ENCODE results near the gene CCL15. TPM values are rescaled to one million over a fixed set of nuclear protein-coding genes. Genes with fewer than 3 reads are reported as not detected.

CCL15 gene
- total RNA-seq, 1 experiment from 2014 or later, result 0.52 TPM

DNA sequence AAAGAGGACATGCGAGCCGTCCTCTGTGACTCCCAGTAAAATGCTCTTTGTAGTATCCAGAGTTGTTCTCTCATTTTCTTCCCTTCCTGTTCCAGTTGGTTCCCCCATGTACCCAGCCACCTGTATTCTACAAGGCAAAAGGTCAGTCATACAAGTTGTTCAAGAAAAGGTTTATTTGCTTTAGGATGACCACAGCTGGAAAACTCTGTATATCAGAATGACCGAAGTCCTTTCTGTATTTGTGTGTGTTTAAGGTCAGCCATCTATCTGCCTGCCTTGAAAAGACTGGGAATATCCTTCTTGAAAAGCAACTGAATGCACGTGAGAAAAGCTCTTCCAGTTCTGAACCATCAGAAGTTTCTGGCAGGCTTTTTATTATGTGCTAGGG, 28.4 kb downstream of the CCL15 start:
- POLR2A ChIA-PET, result no interaction called here
- peak overlapping the region; percentile 52 for H3K4me3 Mint-ChIP-seq (ENCODE audit: unreplicated experiment)
- H3K9me3 Mint-ChIP-seq (ENCODE audit: unreplicated experiment), result no peaks in the 10 kb centered on the region
- TF ChIP-seq, protein P1, sequence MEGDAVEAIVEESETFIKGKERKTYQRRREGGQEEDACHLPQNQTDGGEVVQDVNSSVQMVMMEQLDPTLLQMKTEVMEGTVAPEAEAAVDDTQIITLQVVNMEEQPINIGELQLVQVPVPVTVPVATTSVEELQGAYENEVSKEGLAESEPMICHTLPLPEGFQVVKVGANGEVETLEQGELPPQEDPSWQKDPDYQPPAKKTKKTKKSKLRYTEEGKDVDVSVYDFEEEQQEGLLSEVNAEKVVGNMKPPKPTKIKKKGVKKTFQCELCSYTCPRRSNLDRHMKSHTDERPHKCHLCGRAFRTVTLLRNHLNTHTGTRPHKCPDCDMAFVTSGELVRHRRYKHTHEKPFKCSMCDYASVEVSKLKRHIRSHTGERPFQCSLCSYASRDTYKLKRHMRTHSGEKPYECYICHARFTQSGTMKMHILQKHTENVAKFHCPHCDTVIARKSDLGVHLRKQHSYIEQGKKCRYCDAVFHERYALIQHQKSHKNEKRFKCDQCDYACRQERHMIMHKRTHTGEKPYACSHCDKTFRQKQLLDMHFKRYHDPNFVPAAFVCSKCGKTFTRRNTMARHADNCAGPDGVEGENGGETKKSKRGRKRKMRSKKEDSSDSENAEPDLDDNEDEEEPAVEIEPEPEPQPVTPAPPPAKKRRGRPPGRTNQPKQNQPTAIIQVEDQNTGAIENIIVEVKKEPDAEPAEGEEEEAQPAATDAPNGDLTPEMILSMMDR (IDR thresholded peaks at IDR 0.05; ENCODE audit: insufficient read depth in 1 of 2, low read depth in 1 of 2, low read length in 1 of 2, severe bottlenecking in 1 of 2, unreplicated experiment in 1 of 2), result no peak
- intact Hi-C loops (cut with micrococcal nuclease; ENCODE audit: unreplicated experiment), result loop anchor here (5.0 kb wide), 1 partner anchor 514 kb away; the partner anchor contains the start of gene ZNHIT3
- H3K27me3 Mint-ChIP-seq (ENCODE audit: insufficient read depth, unreplicated experiment), result no peaks in the 10 kb centered on the region
- Histone ChIP-seq H3K4me3 (ENCODE audit: low read depth, low read length) (no peak overlapping the region), H3K4me1 (peaks cover 54% of the 10 kb centered on the region), H3K27me3 (replicated peaks; ENCODE audit: control insufficient read depth, insufficient read depth, low read length) (no peaks in the 10 kb centered on the region), H3K36me3 (ENCODE audit: control insufficient read depth, insufficient read depth, low read length) (no peaks in the 10 kb centered on the region), H3K9me3 (no peaks in the 10 kb centered on the region)
- CTCF ChIA-PET, result interaction anchor here (0.7 to 2.0 kb wide), 5 partner anchors 9 to 561 kb away, joined by 5 to 15 read pairs (median 8); partner anchors contain the start of genes MYO19 and PIGW
- H3K36me3 Mint-ChIP-seq (ENCODE audit: insufficient read depth, unreplicated experiment), result no peaks in the 10 kb centered on the region
- peak overlapping the region; percentile 89 for H3K27ac Mint-ChIP-seq (ENCODE audit: unreplicated experiment)
- H3K4me1 Mint-ChIP-seq (ENCODE audit: low read depth, unreplicated experiment), result peaks cover 21% of the 10 kb centered on the region
- DNase-seq, result peak in 1 of 2 experiments; percentile 41
- BruUV-seq (replicated peaks), result no TSS peak

DNA sequence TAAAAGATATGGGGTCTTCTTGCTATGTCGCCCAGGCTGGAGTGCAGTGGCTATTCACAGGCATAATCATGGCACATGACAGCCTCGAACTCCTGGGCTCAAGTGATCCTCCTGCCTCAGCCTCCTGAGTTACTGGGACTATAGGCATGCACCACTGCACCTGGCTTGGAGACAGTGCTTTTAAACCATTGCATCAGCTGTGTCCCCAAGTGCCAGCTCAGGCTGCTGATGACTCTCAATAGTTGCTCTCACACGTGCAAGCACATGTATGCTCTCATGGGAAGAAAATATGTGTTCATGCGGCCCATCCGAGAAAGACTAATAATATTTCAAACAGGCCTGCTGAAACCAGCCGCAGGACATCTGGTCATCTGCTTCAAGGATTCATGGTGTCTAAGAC, 28.8 kb downstream of the CCL15 start:
- H3K9me3 Mint-ChIP-seq (ENCODE audit: unreplicated experiment), result no peaks in the 10 kb centered on the region
- no peaks in the 10 kb centered on the region for H3K9me3 ChIP-seq
- CTCF ChIA-PET, result interaction anchor here (2.0 kb wide), 3 partner anchors 100 to 562 kb away, joined by 5 to 15 read pairs (median 9); partner anchors contain the start of genes MYO19 and PIGW
- H3K4me1 Mint-ChIP-seq (ENCODE audit: low read depth, unreplicated experiment), result peaks cover 21% of the 10 kb centered on the region
- H3K4me1 ChIP-seq, result peaks cover 54% of the 10 kb centered on the region
- no peak for DNase-seq
- no peaks in the 10 kb centered on the region for H3K36me3 ChIP-seq (ENCODE audit: control insufficient read depth, insufficient read depth, low read length)
- H3K27me3 ChIP-seq (replicated peaks; ENCODE audit: control insufficient read depth, insufficient read depth, low read length), result no peaks in the 10 kb centered on the region
- no peaks in the 10 kb centered on the region for H3K36me3 Mint-ChIP-seq (ENCODE audit: insufficient read depth, unreplicated experiment)
- no peaks in the 10 kb centered on the region for H3K27me3 Mint-ChIP-seq (ENCODE audit: insufficient read depth, unreplicated experiment)
- intact Hi-C loops (cut with micrococcal nuclease; ENCODE audit: unreplicated experiment), result loop anchor here (5.0 kb wide), 1 partner anchor 515 kb away; the partner anchor contains the start of gene ZNHIT3
- no TSS peak for BruUV-seq (replicated peaks)
- H3K27ac Mint-ChIP-seq (ENCODE audit: unreplicated experiment), result peak overlapping the region; percentile 89
- H3K4me3 ChIP-seq (ENCODE audit: low read depth, low read length), result no peak overlapping the region
- TF ChIP-seq, protein P1 (IDR thresholded peaks at IDR 0.05; ENCODE audit: insufficient read depth in 1 of 2, low read depth in 1 of 2, low read length in 1 of 2, severe bottlenecking in 1 of 2, unreplicated experiment in 1 of 2), result no peak
- POLR2A ChIA-PET, result no interaction called here
- H3K4me3 Mint-ChIP-seq (ENCODE audit: unreplicated experiment), result peak overlapping the region; percentile 52

DNA sequence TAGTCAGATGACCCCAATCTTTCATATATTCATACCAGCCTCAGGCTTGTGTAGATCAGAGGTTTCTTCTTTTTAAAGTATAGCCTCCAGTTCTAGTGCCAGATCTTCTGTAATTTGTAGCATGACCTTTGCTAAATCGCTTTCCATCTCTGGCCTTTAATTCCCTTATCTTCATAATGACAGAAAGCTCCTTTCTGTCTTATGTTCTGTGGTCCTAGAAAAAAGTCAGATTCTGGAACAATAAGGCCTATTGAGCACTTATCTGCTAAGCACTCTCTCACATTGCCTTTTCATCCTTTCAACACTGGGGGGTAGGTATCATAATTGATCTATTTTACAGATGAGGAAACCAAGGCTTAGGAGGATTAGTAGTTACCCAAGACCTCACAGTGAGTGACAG, 29.3 kb downstream of the CCL15 start:
- Mint-ChIP-seq H3K36me3 (ENCODE audit: insufficient read depth, unreplicated experiment) (no peaks in the 10 kb centered on the region), H3K27me3 (ENCODE audit: insufficient read depth, unreplicated experiment) (no peaks in the 10 kb centered on the region), H3K4me1 (ENCODE audit: low read depth, unreplicated experiment) (peaks cover 21% of the 10 kb centered on the region), H3K9me3 (ENCODE audit: unreplicated experiment) (no peaks in the 10 kb centered on the region), H3K27ac (ENCODE audit: unreplicated experiment) (peak overlapping the region; percentile 89), H3K4me3 (ENCODE audit: unreplicated experiment) (no peak overlapping the region)
- Histone ChIP-seq H3K4me3 (ENCODE audit: low read depth, low read length) (no peak overlapping the region), H3K27me3 (replicated peaks; ENCODE audit: control insufficient read depth, insufficient read depth, low read length) (no peaks in the 10 kb centered on the region), H3K36me3 (ENCODE audit: control insufficient read depth, insufficient read depth, low read length) (no peaks in the 10 kb centered on the region), H3K4me1 (peaks cover 54% of the 10 kb centered on the region), H3K9me3 (no peaks in the 10 kb centered on the region)
- TF ChIP-seq, protein P1 (IDR thresholded peaks at IDR 0.05; ENCODE audit: insufficient read depth in 1 of 2, low read depth in 1 of 2, low read length in 1 of 2, severe bottlenecking in 1 of 2, unreplicated experiment in 1 of 2), result no peak
- ChIA-PET POLR2A (no interaction called here), CTCF (no interaction called here)
- BruUV-seq (replicated peaks), result no TSS peak
- intact Hi-C loops (cut with micrococcal nuclease; ENCODE audit: unreplicated experiment), result loop anchor here (5.0 kb wide), 1 partner anchor 515 kb away; the partner anchor contains the start of gene ZNHIT3
- DNase-seq, result no peak

Measured in Caco-2 (cell line).